ENCODE data around the gene AHR. TPM values are rescaled to one million over a fixed set of nuclear protein-coding genes. Genes with fewer than 3 reads are reported as not detected.

AHR gene
- total RNA-seq, 1 experiment from 2014 or later: 6.1 TPM

- Mint-ChIP-seq H3K9me3 (peaks cover 5 to 9% of the 10 kb centered on the region in 2 experiments; a peak in 4 of 5 replicates), H3K4me3 (no peak overlapping the region), H3K36me3 (ENCODE audit: insufficient read depth in 1 of 3, low read depth in 3 of 3) (peaks cover 0 to 9% (median 0%) of the 10 kb centered on the region in 3 experiments; a peak in 3 of 7 replicates), H3K27me3 (ENCODE audit: low read depth) (no peaks in the 10 kb centered on the region), H3K27ac (peak overlapping the region in 2 of 3 experiments; percentile 2 to 88; a peak in 3 of 7 replicates), H3K4me1 (peaks cover 23 to 37% of the 10 kb centered on the region in 2 experiments)
- Histone ChIP-seq H3K9me3 (ENCODE audit: control insufficient read depth, low read depth, low read length) (no peaks in the 10 kb centered on the region), H3K79me1 (ENCODE audit: insufficient read depth, low read depth, low read length, poor library complexity, severe bottlenecking) (no peaks in the 10 kb centered on the region), H4K5ac (ENCODE audit: insufficient read length, low read depth, low read length) (no peak overlapping the region), H3T11ph (ENCODE audit: low read length) (no peak overlapping the region), H2BK20ac (ENCODE audit: low read depth, low read length, poor library complexity, severe bottlenecking) (peak overlapping the region; percentile 45), H2BK120ac (ENCODE audit: low read depth, low read length, poor library complexity, severe bottlenecking) (no peak overlapping the region), H3K23me2 (ENCODE audit: insufficient read length, low read depth, low read length, poor library complexity, severe bottlenecking) (no peaks in the 10 kb centered on the region), H3K4me1 (ENCODE audit: insufficient read depth, low read length) (no peaks in the 10 kb centered on the region), H4K91ac (ENCODE audit: insufficient read length, low read depth, low read length) (no peak overlapping the region), H4K20me1 (ENCODE audit: control insufficient read depth, insufficient read depth, insufficient read length) (no peaks in the 10 kb centered on the region), H2BK5ac (ENCODE audit: insufficient read length, low read length) (no peak overlapping the region), H3K18ac (ENCODE audit: insufficient read length, low read depth, low read length) (no peak overlapping the region), H3K4me2 (ENCODE audit: insufficient read depth, insufficient read length, low read length) (no peak overlapping the region), H2AK5ac (ENCODE audit: insufficient read length, low read length) (no peak overlapping the region), H3K4ac (ENCODE audit: low read depth, low read length) (no peak overlapping the region), H3K27ac (ENCODE audit: insufficient read length, low read depth, low read length) (no peak overlapping the region), H4K8ac (replicated peaks; ENCODE audit: insufficient read length, low read depth, low read length) (no peak overlapping the region), H3K9ac (ENCODE audit: extremely low read depth, insufficient read length, low read length) (no peak overlapping the region), H3K79me2 (ENCODE audit: insufficient read depth, low read length) (no peaks in the 10 kb centered on the region), H3K56ac (ENCODE audit: insufficient read length, low read depth, low read length) (no peak overlapping the region), H3K23ac (ENCODE audit: insufficient read length, low read depth, low read length) (no peak overlapping the region), H2AFZ (ENCODE audit: low read length) (no peak overlapping the region), H2BK12ac (ENCODE audit: insufficient read length, low read depth, low read length) (no peak overlapping the region), H3K14ac (ENCODE audit: insufficient read depth, low read length) (no peak overlapping the region), H3K27me3 (ENCODE audit: insufficient read depth, low read length) (no peaks in the 10 kb centered on the region), H2BK15ac (ENCODE audit: low read depth, low read length) (no peak overlapping the region)
- no peak for TF ChIP-seq CTCF (conservative IDR thresholded peaks at IDR 0.05)
- WGBS (ENCODE audit: extremely low coverage, insufficient read length, low lambda C conversion rate): no CpG with 5 or more reads among the region's 1 CpG
- no peak for DNase-seq
These were observed 85.9 kb downstream of the AHR start for GRCh38 chr7:17384400-17384799.

All from H9 (cell line).